Adrenal gland (tissue), 12 donors: ENCODE measurements around the gene ERMARD. TPM values are rescaled to one million over a fixed set of nuclear protein-coding genes. Genes with fewer than 3 reads are reported as not detected.
A peak's percentile ranks its signal among the peaks of the same experiment; 100 is the strongest.

Experiments used
- DNase-seq, 7 donors: peaks; one replicate each; pipeline ENCODE4 v3.0.0-alpha.2; 2019 to 2020
- H3K27ac ChIP-seq, 5 donors: fragments of 200-600 bp; sonication (generic) in 4 of 5; 1 replicate in 3 of 5; 2 replicates in 2 of 5; pipeline versions ENCODE4 v1.5.1 to v1.8.0; 2016 to 2020; ENCODE audit warnings: mild to moderate bottlenecking in 1 of 5
- H3K27me3 ChIP-seq: fragments of 200-600 bp; 2 replicates; pipeline ENCODE4 v1.8.0; 2021
- H3K36me3 ChIP-seq, 2 donors: fragments of 200-600 bp; replicated peaks in 1 of 2; 1 replicate in 1 of 2; 2 replicates in 1 of 2; pipeline versions ENCODE4 v1.5.1 to v1.8.0; 2018 to 2022
- H3K4me1 ChIP-seq, 2 donors: fragments of 200-600 bp; replicated peaks in 1 of 2; 1 replicate in 1 of 2; 2 replicates in 1 of 2; pipeline versions ENCODE4 v1.5.1 to v1.8.0; 2018 to 2021
- H3K4me3 ChIP-seq, 4 donors: fragments of 200-600 bp; sonication (generic) in 3 of 4; one replicate each; pipeline ENCODE4 v1.5.1; 2016 to 2018
- H3K9me3 ChIP-seq, 3 donors: fragments of 200-600 bp; sonication (generic) in 1 of 3; replicated peaks in 1 of 3; 1 replicate in 2 of 3; 2 replicates in 1 of 3; pipeline versions ENCODE4 v1.5.1 to v1.8.0; 2016 to 2021
- CTCF ChIP-seq, 6 experiments: fragments of 450-650 bp in 4 of 6; fragments of 200-600 bp in 2 of 6; sonication (generic) in 1 of 6; IDR thresholded peaks; 1 replicate in 5 of 6; 2 replicates in 1 of 6; pipeline versions ENCODE4 v1.5.1 to v1.8.0; 2016 to 2021; ENCODE audit warnings: antibody characterized with exemption in 6 of 6, mild to moderate bottlenecking in 2 of 6, moderate library complexity in 1 of 6
- POLR2A ChIP-seq, 2 donors: fragments of 450-650 bp; IDR thresholded peaks; one replicate each; pipeline ENCODE4 v1.6.1; 2017; ENCODE audit warnings: antibody characterized with exemption in 2 of 2, mild to moderate bottlenecking in 2 of 2, moderate library complexity in 1 of 2
- WGBS, 4 donors: extraction: QIAGEN DNeasy Blood & Tissue Kit in 2 of 4; methylation state at CpG; one replicate each; pipeline versions ENCODE4 v1.1.5 to v1.1.7; 2013 to 2017; 5-methylcytosine and 5-hydroxymethylcytosine counted together
- intact Hi-C, 2 donors: fragments of 100-400 bp; cut with DNase I; formaldehyde crosslinking; loops; one replicate each; pipeline versions ENCODE4 v1.14.1 to v1.15.0; 2022 to 2023
- polyA plus RNA-seq, 3 donors: library from polyadenylated mRNA; stranded (reverse); fragments of 200-250 nt in 2 of 3; fragments of 350-450 nt in 1 of 3; fragmentation: Illumina TruSeq in 1 of 3; extraction: RNeasy Lipid Tissue Mini Kit (QIAGEN cat#74804) in 1 of 3; gene quantifications; one replicate each; pipeline ENCODE4 v1.2.3, GENCODE V29; 2013 to 2014
- total RNA-seq, 9 donors: library from RNA; depleted of rRNA in 4 of 9; stranded (reverse); fragments of >200 nt in 4 of 9; fragments of 120-200 nt in 1 of 9; fragmentation: NEBNext Ultra II Directional in 1 of 9; extraction: Animal tissue kit (Norgen Biotek cat#: 25700) in 1 of 9; gene quantifications; one replicate each; pipeline versions ENCODE4 v1.1.0 to v1.2.4, GENCODE V29; 2013 to 2023
- donor health status: healthy with polysubstance abuse.
- donor health status: Bipolar disorder and iron deficiency.
- donor health status: DM: yes; HTN: yes; CAD: no.
- donor health status: DM: no; HTN: no; CAD: no.
- donor health status: DM: no; HTN: no; CAD: no.
- donor health status: DM: yes; HTN: yes; CAD: no.

Gene ERMARD
- total and polyA plus RNA-seq, 12 donors: 10.1 to 296 (median 31.8) TPM

DNA sequence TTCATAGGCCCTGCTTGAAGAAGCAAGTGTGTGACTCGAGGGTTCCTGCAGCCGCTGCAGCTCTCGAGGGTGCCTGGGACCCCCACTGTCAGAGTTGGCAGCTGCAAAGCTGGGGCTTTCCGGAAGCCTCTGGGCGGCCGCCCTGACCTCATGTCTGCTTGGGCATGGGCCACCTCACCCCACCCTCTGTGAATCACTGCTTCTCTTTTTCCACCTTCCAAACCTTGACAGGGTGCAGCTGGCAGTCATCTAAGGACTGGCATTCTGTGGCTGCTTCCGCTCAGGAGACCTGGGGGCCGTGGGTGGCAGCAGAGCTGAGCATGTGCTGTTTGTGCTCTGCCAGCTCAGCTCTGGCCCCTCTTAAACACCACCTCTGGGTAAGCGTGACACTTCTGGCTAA, 32.0 kb downstream of the ERMARD start:
- peak in 2 of 7 donors; percentile 3 to 30 for DNase-seq
- Histone ChIP-seq H3K27ac (no peak overlapping the region), H3K36me3 (no peaks in the 10 kb centered on the region), H3K27me3 (no peaks in the 10 kb centered on the region), H3K4me1 (no peaks in the 10 kb centered on the region), H3K9me3 (no peaks in the 10 kb centered on the region), H3K4me3 (no peak overlapping the region)
- 84 to 91% (median 87%) methylated on average over 9 of the region's 9 CpGs for WGBS, 4 donors
- intact Hi-C loops: no loop called here
- TF ChIP-seq CTCF (IDR thresholded peaks at IDR 0.05): no peak
- TF ChIP-seq POLR2A (IDR thresholded peaks at IDR 0.05): no peak

DNA sequence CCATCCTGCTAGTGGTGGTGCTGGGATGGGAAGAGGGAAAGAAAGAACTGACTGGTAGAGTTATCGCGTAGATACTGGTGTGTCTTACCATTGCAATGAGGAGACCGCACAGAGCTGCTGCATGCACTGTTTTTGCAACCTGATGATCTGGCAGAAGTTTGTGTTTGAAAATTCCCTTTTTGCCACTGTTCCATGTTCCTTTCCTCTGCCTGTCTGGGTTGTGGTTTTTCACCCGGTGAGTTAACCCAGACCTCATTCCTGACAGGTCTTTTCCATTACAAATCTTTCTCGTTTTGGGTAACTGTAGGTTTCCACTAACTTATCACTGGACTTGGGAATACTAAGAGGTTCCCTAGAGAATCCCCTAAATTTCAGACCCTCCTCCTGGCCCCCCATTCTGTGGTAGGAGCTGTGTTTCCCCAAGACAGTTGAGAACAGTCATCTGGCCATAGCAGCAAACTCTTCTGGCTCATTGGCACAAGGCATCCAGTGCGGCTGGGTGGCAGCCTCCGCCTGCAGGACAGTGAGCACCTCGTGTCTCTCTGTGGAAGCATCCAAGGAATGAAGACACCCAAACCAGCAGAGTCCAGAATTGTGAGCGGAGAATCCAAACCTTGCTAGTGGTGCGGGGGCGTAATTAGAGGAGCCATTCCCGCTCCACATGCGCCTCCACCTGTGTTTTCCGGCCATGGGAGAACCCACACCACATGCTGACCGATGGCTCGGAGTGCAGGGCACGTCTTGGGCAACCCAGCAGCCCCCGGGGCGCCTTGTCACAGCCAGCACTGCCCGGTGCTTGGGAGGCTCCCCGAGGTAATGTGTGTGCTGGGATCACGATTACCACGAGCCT, 32.8 kb downstream of the ERMARD start:
- Histone ChIP-seq H3K27me3 (no peaks in the 10 kb centered on the region), H3K4me3 (no peak overlapping the region), H3K36me3 (no peaks in the 10 kb centered on the region), H3K4me1 (no peaks in the 10 kb centered on the region), H3K27ac (no peak overlapping the region), H3K9me3 (no peaks in the 10 kb centered on the region)
- TF ChIP-seq CTCF (IDR thresholded peaks at IDR 0.05): no peak
- no peak for TF ChIP-seq POLR2A (IDR thresholded peaks at IDR 0.05)
- peak in 2 of 7 donors; percentile 13 to 24 for DNase-seq
- intact Hi-C loops: no loop called here
- 94 to 96% (median 95%) methylated on average over 23 of the region's 23 CpGs for WGBS, 4 donors

DNA sequence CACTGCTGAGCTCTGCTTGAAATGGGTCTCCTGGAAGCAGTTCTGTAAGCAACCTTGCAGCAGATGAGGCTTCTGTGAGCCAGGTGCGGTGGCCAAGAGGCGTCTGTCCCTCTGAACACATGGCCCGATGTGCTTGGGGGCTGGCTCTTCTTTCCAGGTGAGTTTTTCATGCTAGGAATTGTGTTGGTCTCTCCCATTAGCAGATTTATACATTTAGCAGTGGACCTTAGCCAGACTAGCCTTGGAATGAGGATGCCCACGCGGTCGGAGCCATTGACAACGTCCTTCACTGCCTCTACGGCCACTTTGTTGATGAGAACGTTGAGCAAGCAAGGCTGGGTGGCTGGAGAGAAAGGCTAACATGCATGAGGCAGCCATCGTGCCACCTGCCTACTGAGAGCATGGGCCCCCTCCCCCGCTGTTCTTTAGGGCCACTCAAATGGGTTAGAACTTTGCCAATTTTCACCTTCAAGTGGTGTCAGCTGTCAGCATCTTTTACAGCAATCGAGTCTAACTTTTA, 33.5 kb downstream of the ERMARD start:
- intact Hi-C loops: no loop called here
- WGBS, 4 donors: 79 to 85% (median 83%) methylated on average over 10 to 12 of the region's 12 CpGs

More for the DNA sequence above, 33.5 kb downstream of the ERMARD start:
- Histone ChIP-seq H3K27ac (no peak overlapping the region), H3K36me3 (no peaks in the 10 kb centered on the region), H3K27me3 (no peaks in the 10 kb centered on the region), H3K4me1 (peaks cover 0 to 5% of the 10 kb centered on the region in 2 donors), H3K4me3 (no peak overlapping the region), H3K9me3 (no peaks in the 10 kb centered on the region)
- no peak for TF ChIP-seq POLR2A (IDR thresholded peaks at IDR 0.05)
- no peak for TF ChIP-seq CTCF (IDR thresholded peaks at IDR 0.05)
- peak in 2 of 7 donors; percentile 15 to 40 for DNase-seq
